GM10847 (cell line): ENCODE measurements around the gene CD79A.

Source experiments
- POLR2A ChIP-seq: IDR thresholded peaks from 2 replicates; pipeline ENCODE4 v1.6.1; 2011; ENCODE audit not compliant: insufficient read length; ENCODE audit errors: extremely low read depth

Gene CD79A

DNA sequence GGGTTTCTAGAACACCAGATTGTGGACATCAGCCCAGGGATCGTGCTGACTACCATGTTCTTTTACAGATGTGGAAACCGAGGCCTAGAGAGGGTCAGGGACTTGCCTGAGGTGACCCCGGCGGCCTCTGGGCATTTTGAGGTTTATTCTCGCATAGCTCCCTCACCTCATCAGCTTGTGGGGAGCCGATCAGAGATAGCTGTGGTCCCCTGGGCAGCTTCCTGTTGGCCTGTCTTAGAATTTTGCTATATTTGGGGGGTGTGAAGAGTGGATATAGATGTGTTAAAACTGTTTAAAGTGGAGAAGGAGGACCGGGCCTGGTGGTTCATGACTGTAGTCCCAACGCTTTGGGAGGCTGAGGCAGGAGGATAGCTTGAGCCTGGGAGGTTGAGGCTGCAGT lies 12.8 kb downstream of the CD79A start:
- no peak for TF ChIP-seq POLR2A

DNA sequence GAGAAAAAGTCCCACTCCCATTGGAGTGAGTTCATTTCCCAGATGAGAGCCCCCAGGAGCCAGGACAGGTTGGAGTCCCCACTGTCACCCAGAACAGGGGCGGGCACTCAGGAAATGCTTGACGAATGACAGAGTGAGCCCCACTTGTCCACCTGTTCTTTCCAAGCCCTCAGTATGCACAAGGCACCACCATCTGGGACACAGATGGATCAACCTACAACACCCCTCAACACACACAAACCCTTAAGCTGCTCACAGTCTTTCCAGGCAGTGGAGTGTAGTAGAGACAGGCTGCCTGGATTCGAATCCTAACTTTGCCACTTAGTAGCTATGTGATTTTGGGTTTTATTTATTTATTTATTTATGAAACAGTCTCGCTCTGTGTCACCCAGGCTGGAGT lies 13.9 kb downstream of the CD79A start:
- TF ChIP-seq POLR2A, result no peak

DNA sequence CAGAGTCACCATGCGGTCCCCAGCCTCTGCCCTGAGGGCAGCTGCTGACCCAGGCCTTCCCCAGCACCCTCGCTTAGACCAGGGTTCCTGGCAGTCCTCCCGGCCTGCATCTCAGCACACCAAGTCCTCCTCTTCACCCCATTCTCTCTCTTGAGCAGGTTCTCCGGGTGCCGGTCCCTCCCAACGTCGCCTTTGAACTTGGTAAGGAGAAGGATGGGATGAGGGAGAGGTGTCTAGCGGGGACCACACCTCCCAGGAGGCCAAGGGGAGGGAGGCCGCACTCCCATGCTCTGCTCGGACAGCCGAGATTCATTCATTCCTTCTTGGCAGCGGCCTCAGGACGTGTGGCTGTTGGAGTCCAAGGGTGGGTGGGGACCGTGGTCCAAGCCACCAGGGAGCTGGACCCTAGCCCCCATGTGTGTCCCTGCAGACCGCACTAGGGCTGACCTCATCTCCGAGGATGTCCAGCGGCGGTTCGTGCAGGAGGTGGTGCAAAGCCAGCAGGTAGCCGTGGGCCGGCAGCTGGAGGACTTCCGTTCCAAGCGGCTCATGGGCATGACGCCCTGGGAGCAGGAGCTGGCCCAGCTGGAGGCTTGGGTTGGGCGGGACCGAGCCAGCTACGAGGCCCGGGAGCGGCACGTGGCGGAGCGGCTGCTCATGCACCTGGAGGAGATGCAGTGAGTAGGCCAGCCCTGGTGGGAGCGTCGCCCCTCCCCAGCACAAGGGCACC lies 15.3 kb downstream of the CD79A start:
- no peak for TF ChIP-seq POLR2A

DNA sequence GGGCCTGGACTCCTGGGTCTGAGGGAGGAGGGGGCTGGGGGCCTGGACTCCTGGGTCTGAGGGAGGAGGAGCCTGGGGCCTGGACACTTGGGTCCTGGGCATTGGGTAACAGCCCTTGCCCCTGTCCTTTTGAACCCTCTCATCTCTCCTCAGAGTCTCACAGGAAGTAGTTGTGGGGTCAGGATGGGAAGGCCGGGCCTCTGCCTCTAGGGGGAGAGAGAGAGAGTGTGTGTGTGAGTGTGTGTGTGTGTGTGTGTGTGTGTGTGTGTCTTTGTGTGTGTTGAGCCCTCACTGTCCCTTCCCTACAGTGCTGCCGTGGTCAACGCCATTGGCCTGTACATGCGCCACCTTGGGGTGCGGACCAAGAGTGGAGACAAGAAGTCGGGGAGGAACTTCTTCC lies 16.8 kb downstream of the CD79A start:
- no peak for TF ChIP-seq POLR2A

DNA sequence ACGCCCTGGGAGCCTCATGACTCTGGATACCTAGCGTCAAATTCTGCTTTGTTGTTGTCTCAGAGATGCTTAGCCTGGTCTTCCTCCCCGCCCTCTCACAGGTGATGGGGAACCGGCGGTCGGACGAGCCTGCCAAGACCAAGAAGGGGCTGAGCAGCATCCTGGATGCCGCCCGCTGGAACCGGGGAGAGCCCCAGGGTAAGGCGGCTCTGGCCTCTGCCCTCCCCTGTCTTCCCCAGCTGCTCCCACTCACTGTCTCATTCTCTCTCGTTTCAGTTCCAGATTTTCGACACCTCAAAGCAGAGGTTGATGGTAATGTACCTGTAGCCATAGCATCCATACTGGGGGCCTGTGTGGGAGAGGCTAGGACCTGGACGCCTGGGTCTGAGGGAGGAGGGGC lies 17.3 kb downstream of the CD79A start:
- no peak for TF ChIP-seq POLR2A

DNA sequence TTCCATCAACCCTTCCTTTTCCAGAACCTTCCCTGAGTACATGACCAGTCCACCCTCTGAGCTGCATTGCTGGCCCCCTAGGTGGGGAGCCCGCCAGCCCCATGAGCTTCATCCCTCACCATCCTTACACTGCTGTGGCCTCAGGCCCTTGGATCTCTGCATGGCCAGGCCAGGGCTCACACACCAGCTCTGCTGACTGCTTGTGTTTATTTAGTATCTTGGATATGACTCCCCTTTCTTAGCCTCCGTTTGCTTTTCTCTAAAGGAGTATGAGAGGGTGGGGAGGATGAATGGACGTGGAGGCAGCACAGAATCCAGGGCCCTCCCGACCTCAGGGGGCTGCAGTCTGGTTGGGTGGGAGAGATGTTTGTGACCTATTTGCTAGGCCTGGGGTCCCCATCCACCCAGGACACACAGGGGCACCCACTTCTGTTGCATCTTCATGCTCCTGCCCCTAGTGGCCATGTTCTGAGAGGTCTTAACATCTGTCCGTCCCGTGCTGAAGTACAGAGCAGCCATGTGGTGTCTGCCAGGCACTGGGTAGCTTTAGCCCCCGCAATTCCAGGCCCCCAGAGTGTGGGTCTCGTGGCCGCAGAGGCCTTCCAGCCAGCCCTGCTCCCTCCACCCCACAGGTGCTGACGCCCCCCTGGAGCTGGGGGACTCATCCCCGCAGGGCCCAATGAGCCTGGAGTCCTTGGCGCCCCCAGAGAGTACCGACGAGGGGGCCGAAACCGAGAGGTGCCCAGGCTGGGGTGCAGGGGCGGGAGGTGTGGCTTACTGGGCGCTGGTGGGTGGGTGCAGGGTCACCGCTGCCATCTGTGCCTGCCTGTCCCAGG lies 18.9 kb downstream of the CD79A start:
- TF ChIP-seq POLR2A, result no peak

DNA sequence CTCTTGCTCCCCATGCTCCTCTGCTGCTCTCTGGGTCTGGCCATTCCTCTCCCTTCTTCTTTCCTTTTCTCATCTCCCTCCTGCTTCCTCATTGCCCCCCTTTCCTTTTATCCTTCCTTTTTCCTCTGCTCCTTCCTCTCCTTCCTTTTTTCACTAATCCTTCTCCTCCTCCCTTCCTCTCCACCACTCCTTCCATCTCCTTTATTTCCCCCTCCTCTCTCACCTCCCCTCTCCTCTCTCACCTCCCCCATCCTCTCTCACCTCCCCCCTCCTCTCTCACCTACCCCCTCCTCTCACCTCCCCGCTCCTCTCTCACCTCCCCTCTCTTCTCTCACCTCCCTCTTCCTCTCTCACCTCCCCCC lies 19.5 kb downstream of the CD79A start:
- TF ChIP-seq POLR2A, result no peak

DNA sequence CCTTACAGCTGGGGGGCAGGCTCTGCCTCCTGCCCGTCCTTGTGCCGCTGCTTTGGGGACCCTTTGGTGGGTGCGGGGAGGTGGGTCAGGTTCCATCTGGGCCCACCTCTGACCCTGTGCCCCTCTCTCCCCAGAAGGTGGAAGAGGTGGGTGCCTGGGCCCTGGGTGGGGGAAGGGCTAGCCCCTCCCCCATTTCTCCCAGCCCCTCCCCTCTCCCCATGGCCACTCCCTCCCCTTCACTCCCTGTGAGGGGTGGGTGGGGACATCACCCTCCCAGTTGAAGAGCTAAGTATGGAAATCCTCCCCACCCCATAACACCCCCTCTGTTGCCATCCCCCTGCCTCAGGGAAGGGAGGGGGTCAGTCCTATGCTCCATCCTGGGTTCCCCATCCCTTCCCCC lies 20.1 kb downstream of the CD79A start:
- TF ChIP-seq POLR2A, result no peak

DNA sequence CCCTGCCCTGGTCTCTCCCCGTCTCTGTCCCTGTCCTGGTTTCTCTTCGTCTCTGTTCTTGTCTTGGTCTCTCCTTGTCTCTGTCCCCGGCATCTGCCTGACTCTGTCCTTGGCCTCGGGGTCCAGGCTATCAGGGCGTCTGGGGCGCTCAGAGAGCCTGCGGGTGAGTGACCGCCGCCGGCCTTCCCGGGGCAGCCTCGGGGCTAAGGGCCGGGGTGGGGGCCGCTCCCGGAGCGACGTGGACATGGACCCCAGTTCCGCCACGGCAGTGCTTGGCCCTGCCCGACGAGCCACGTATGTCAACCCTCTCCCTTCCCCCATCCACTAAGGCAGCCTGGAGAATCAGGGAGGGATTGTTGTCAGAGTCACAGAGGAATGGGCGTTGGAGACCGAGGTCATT lies 20.7 kb downstream of the CD79A start:
- TF ChIP-seq POLR2A, result no peak

DNA sequence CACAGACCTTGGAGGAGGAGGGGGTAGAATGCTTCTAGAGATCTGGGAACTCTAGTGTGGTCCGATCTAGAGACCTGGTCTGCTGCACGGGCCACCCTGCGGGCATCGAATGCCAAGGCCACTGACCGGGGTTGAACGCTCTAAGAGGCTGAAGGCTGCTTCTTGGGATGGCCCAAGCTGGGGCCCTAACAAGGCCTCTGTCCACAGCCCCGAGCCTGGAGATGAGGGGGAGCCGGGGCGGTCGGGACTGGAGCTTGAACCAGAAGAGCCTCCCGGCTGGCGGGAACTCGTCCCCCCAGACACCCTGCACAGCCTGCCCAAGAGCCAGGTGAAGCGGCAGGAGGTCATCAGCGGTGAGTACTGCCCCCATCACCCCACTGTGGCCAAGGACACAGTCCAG lies 21.2 kb downstream of the CD79A start:
- TF ChIP-seq POLR2A, result no peak

DNA sequence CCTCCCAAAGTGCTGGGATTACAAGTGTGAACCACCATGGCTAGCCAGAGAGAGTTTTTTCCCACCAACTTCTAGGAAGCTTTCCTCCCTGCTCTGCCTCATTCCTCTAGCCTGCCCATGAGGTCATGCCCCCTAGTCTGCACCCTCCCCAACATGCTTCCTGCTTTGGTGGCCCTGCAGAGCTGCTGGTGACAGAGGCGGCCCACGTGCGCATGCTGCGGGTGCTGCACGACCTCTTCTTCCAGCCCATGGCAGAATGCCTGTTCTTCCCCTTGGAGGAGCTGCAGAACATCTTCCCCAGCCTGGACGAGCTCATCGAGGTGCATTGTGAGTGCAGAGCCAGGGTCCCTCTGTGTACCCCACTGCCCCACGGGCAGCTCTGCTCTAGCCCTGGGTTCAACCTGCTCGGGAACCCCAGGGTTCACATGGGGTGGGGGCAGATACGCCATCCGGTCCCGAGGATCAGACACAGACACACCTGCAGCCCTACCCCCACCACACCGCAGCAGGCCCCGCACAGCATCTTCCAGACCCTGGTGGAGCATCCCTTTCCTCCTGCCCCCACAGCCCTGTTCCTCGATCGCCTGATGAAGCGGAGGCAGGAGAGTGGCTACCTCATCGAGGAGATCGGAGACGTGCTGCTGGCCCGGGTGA lies 24.8 kb downstream of the CD79A start:
- TF ChIP-seq POLR2A, result no peak

DNA sequence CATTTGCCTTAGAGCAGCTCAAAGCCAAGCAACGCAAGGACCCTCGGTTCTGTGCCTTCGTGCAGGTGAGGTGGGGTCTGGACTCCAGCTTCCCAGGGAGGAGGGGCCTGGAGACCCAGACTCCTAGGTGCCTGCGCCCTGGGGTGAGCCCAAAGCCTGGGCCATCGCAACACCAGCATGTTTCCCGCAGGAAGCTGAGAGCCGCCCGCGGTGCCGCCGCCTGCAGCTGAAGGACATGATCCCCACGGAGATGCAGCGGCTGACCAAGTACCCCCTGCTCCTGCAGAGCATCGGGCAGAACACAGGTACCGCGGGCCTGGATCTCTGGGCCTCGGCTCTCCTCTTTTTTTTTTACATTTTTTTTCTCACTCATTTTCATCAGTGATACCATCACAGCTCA lies 25.5 kb downstream of the CD79A start:
- no peak for TF ChIP-seq POLR2A

DNA sequence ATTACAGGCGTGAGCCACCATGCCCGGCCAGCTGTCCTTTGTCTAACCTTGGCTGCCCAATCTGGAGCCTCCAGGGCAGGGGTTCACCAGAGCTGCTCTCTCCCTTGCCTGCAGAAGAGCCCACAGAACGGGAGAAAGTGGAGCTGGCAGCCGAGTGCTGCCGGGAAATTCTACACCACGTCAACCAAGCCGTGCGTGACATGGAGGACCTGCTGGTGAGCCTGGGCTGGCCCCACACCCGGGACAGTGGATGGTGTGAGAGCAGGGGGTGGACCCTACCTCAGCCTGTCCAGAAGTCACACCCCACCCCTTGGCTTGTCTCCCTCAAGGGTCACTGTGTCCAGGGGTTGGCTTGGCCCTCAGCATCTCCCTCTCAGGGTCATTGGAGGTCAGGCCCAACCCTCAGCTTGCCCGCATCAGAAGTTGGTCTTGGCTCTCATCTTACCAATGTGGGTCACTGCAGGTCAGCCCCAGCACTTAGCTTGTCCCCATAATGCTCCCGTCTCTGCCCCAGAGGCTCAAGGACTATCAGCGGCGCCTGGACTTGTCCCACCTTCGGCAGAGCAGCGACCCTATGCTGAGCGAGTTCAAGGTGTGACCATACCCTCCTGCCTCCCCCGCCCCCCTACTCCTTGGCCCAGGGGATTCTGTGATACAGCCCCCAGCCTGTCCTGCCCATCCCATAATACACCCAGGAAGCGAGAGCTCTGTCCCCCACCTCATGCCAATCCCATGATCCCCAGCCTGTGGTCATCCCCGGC lies 26.3 kb downstream of the CD79A start:
- TF ChIP-seq POLR2A, result no peak

DNA sequence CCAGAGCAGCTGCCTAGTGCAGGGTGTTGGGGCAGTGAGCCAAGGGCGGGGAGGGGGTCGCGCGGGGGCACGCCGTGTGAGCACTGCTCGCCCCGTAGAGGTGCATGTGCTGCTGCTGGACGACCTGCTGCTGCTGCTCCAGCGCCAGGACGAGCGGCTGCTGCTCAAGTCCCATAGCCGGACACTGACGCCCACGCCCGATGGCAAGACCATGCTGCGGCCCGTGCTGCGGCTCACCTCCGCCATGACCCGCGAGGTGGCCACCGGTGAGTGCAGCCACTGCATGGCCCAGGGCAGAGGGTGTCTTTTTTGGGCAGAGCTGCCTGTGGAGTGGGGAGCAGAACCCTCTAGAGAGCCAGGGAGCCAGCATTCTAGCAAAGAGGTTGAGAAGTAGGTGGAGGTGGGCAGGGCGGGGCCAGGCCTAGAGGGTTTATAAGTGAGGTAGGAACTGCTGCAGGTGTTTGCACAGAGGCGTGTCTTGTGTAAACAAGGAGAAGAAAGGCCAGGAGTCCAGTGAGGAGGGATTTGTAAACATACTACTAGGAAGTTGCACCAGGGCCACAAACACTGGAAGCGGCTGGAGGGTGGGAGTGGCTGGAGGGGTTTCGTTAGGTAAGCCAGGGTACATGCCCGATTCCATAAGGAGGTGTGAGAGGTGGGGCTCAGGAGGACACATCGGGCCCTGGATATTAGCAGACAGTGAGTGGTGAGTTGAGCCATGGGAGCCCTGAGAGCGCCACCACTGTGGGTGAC lies 27.2 kb downstream of the CD79A start:
- no peak for TF ChIP-seq POLR2A
